Fibroblast of peridontal ligament (primary cell): Measurements from ENCODE around the gene NXNL1.
"Not testable (repeated sequence)": the region's sequence is repeated elsewhere in the genome, so short reads cannot be mapped to it uniquely, and the experiment has no call there.

Experiments
- DNase-seq: peaks from one replicate; pipeline ENCODE4 v3.0.0-alpha.2; 2010; ENCODE audit errors: extremely low read depth

Gene NXNL1

GRCh38 chr19:17460372-17461230 is at the start of gene NXNL1:
Gene NXNL1, minus strand, starts transcription at chr19:17460926. Its CDS starts 57 bp downstream, at chr19:17460869.
- no peak for DNase-seq

GRCh38 chr19:17508558-17508933 is 47.8 kb upstream of the NXNL1 start:
- not testable (repeated sequence) for DNase-seq

GRCh38 chr19:17506745-17507144 is 46.0 kb upstream of the NXNL1 start:
- DNase-seq: no peak

- no peak for DNase-seq
These were observed 44.5 kb upstream of the NXNL1 start for GRCh38 chr19:17505223-17505622.

GRCh38 chr19:17504456-17504855 is 43.7 kb upstream of the NXNL1 start:
- DNase-seq: no peak

GRCh38 chr19:17504030-17504429 is 43.3 kb upstream of the NXNL1 start:
- no peak for DNase-seq

- DNase-seq: no peak
These were observed 42.5 kb upstream of the NXNL1 start for GRCh38 chr19:17503240-17503639.

- DNase-seq: no peak
These were observed 39.9 kb upstream of the NXNL1 start for GRCh38 chr19:17500447-17501198.

- DNase-seq: peak; percentile 59
These were observed 39.1 kb upstream of the NXNL1 start for GRCh38 chr19:17499648-17500446.

GRCh38 chr19:17499025-17499424 is 38.3 kb upstream of the NXNL1 start:
- DNase-seq: not testable (repeated sequence)

GRCh38 chr19:17497149-17497798 is 36.5 kb upstream of the NXNL1 start:
- DNase-seq: no peak

GRCh38 chr19:17496337-17496997 is 35.7 kb upstream of the NXNL1 start:
- DNase-seq: peak; percentile 52

GRCh38 chr19:17495639-17496296 is 35.0 kb upstream of the NXNL1 start:
- DNase-seq: no peak

GRCh38 chr19:17491287-17491686 is 30.6 kb upstream of the NXNL1 start:
- no peak for DNase-seq

- no peak for DNase-seq
These were observed 29.7 kb upstream of the NXNL1 start for GRCh38 chr19:17490411-17490810.

GRCh38 chr19:17489392-17490030 is 28.8 kb upstream of the NXNL1 start:
- DNase-seq: no peak

GRCh38 chr19:17488593-17489391 is 28.1 kb upstream of the NXNL1 start:
- no peak for DNase-seq

- no peak for DNase-seq
These were observed 26.8 kb upstream of the NXNL1 start for GRCh38 chr19:17487284-17488121.
